Left ventricle myocardium inferior (tissue), 1 donor: ENCODE data around the gene KCNAB2. TPM values are rescaled to one million over a fixed set of nuclear protein-coding genes. Genes with fewer than 3 reads are reported as not detected.

Experiments
- DNase-seq: peaks from one replicate; pipeline ENCODE4 v3.0.0-alpha.2; 2020
- H3K27ac ChIP-seq: fragments of 200-600 bp; replicated peaks from 2 replicates; pipeline ENCODE4 v1.8.0; 2021
- H3K27me3 ChIP-seq: fragments of 200-600 bp; 2 replicates; pipeline ENCODE4 v1.8.0; 2021; ENCODE audit warnings: low read depth
- H3K36me3 ChIP-seq: fragments of 200-600 bp; 2 replicates; pipeline ENCODE4 v1.8.0; 2021
- H3K4me1 ChIP-seq: fragments of 200-600 bp; 2 replicates; pipeline ENCODE4 v1.8.0; 2021
- H3K4me3 ChIP-seq: fragments of 200-600 bp; 2 replicates; pipeline ENCODE4 v1.8.0; 2021; ENCODE audit warnings: mild to moderate bottlenecking, moderate library complexity
- H3K9me3 ChIP-seq: fragments of 200-600 bp; replicated peaks from 2 replicates; pipeline ENCODE4 v1.8.0; 2021
- CTCF ChIP-seq: fragments of 200-600 bp; IDR thresholded peaks from 2 replicates; pipeline ENCODE4 v1.8.0; 2021; ENCODE audit warnings: antibody characterized with exemption, mild to moderate bottlenecking, borderline replicate concordance
- intact Hi-C: fragments of 100-400 bp; cut with micrococcal nuclease; formaldehyde crosslinking; loops from one replicate; pipeline ENCODE4 v1.11.0; 2022
- total RNA-seq: library from RNA; stranded (reverse); fragmentation: NEBNext Ultra II Directional; extraction: Animal tissue kit (Norgen Biotek cat#: 25700); gene quantifications from one replicate; pipeline ENCODE4 v1.2.1, GENCODE V29; 2021
- donor health status: DM: no; HTN: yes; CAD: no; lungs with severe emphysema.

Gene KCNAB2
- total RNA-seq, 1 donor from 2014 or later: 31.0 TPM

GRCh38 chr1:6035719-6036118, 10.0 kb upstream of the KCNAB2 start:
- H3K4me1 ChIP-seq: peaks cover 8% of the 10 kb centered on the region
- no peak overlapping the region for H3K27ac ChIP-seq
- no peaks in the 10 kb centered on the region for H3K9me3 ChIP-seq
- no peak for DNase-seq
- H3K4me3 ChIP-seq: no peak overlapping the region
- H3K36me3 ChIP-seq: peaks cover under 1% of the 10 kb centered on the region
- intact Hi-C loops: no loop called here
- TF ChIP-seq CTCF: no peak
- H3K27me3 ChIP-seq: no peaks in the 10 kb centered on the region

- H3K27me3 ChIP-seq: no peaks in the 10 kb centered on the region
- H3K4me1 ChIP-seq: peaks cover 8% of the 10 kb centered on the region
- no peaks in the 10 kb centered on the region for H3K9me3 ChIP-seq
- DNase-seq: no peak
- no peak overlapping the region for H3K27ac ChIP-seq
- intact Hi-C loops: no loop called here
- no peak for TF ChIP-seq CTCF
- peaks cover 11% of the 10 kb centered on the region for H3K36me3 ChIP-seq
- H3K4me3 ChIP-seq: no peak overlapping the region
Observed at GRCh38 chr1:6037338-6037762, 8.3 kb upstream of the KCNAB2 start.

GRCh38 chr1:6038603-6039002, 7.1 kb upstream of the KCNAB2 start:
- peaks cover 15% of the 10 kb centered on the region for H3K36me3 ChIP-seq
- no peak overlapping the region for H3K4me3 ChIP-seq
- H3K27ac ChIP-seq: no peak overlapping the region
- no peak for DNase-seq
- H3K9me3 ChIP-seq: no peaks in the 10 kb centered on the region
- intact Hi-C loops: no loop called here
- H3K27me3 ChIP-seq: no peaks in the 10 kb centered on the region
- H3K4me1 ChIP-seq: peaks cover 8% of the 10 kb centered on the region
- TF ChIP-seq CTCF: no peak

- Histone ChIP-seq H3K27me3 (no peaks in the 10 kb centered on the region), H3K36me3 (peaks cover 15% of the 10 kb centered on the region), H3K9me3 (no peaks in the 10 kb centered on the region), H3K4me3 (no peak overlapping the region), H3K27ac (no peak overlapping the region), H3K4me1 (peaks cover 7% of the 10 kb centered on the region)
- intact Hi-C loops: no loop called here
- no peak for DNase-seq
- no peak for TF ChIP-seq CTCF
Observed at GRCh38 chr1:6039031-6039430, 6.7 kb upstream of the KCNAB2 start.

- Histone ChIP-seq H3K4me3 (no peak overlapping the region), H3K9me3 (no peaks in the 10 kb centered on the region), H3K36me3 (peaks cover 15% of the 10 kb centered on the region), H3K4me1 (peaks cover 4% of the 10 kb centered on the region), H3K27ac (no peak overlapping the region), H3K27me3 (no peaks in the 10 kb centered on the region)
- DNase-seq: no peak
- intact Hi-C loops: no loop called here
- TF ChIP-seq CTCF: no peak
Observed at GRCh38 chr1:6040444-6040843, 5.2 kb upstream of the KCNAB2 start.
